Measurements from ENCODE around the gene CALCOCO1. TPM values are rescaled to one million over a fixed set of nuclear protein-coding genes. Genes with fewer than 3 reads are reported as not detected.

Gene CALCOCO1
- total RNA-seq = 100 to 1,000 TPM; 108 to 194 TPM

- under 1% methylated on average over 38 of the region's 38 CpGs for WGBS
These were observed at the start of gene CALCOCO1 for GRCh38 chr12:53727310-53728041. TSS of gene CALCOCO1 (minus strand) at chr12:53727452. CDS start at chr12:53725242, 2,210 bp downstream.

GRCh38 chr12:53776872-53777271 is 49.6 kb upstream of the CALCOCO1 start:
- Histone ChIP-seq H3K4me3 (no peak overlapping the region), H3K9me3 (no peaks in the 10 kb centered on the region), H3K36me3 (no peaks in the 10 kb centered on the region), H3K27me3 (replicated peaks; ENCODE audit: insufficient read depth) (no peaks in the 10 kb centered on the region), H3K4me1 (replicated peaks) (no peaks in the 10 kb centered on the region), H3K27ac (no peak overlapping the region)
- 100% methylated on average over 1 of the region's 1 CpG for WGBS
- TF ChIP-seq CTCF (IDR thresholded peaks at IDR 0.05) (no peak), POLR2AphosphoS5 (IDR thresholded peaks at IDR 0.05) (no peak), POLR2A (IDR thresholded peaks at IDR 0.05) (no peak)
- no peak for DNase-seq (ENCODE audit: low spot score)
- intact Hi-C loops (cut with DNase I) = no loop called here

More at GRCh38 chr12:53727310-53728041, at the start of gene CALCOCO1:
- TF ChIP-seq POLR2A (IDR thresholded peaks at IDR 0.05) (peak; percentile 81), POLR2AphosphoS5 (IDR thresholded peaks at IDR 0.05) (peak; percentile 99), CTCF (IDR thresholded peaks at IDR 0.05) (peak in 1 of 4 experiments; percentile 19)
- Histone ChIP-seq H3K27ac (peak within 1 kb of the TSS; percentile 62 to 72), H3K27me3 (replicated peaks; ENCODE audit: insufficient read depth) (no peaks in the 10 kb centered on the region), H3K36me3 (peaks cover 0 to 1% of the 10 kb centered on the region in 2 donors), H3K4me1 (replicated peaks) (no peaks in the 10 kb centered on the region), H3K9me3 (no peaks in the 10 kb centered on the region), H3K4me3 (peak within 1 kb of the TSS; percentile 53 to 56)
- intact Hi-C loops (cut with DNase I) = no loop called here
- DNase-seq (ENCODE audit: low spot score) = peak; percentile 98

- no peak overlapping the region for H3K27ac ChIP-seq
- WGBS = 31% methylated on average over 6 of the region's 6 CpGs
- no peak overlapping the region for H3K4me3 ChIP-seq
- DNase-seq (ENCODE audit: low spot score) = peak; percentile 24
- no peaks in the 10 kb centered on the region for H3K4me1 ChIP-seq (replicated peaks)
- TF ChIP-seq CTCF (IDR thresholded peaks at IDR 0.05) = no peak
- TF ChIP-seq POLR2A (IDR thresholded peaks at IDR 0.05) = no peak
- TF ChIP-seq POLR2AphosphoS5 (IDR thresholded peaks at IDR 0.05) = peak; percentile 41
- H3K9me3 ChIP-seq = no peaks in the 10 kb centered on the region
- H3K36me3 ChIP-seq = no peaks in the 10 kb centered on the region
- H3K27me3 ChIP-seq (replicated peaks; ENCODE audit: insufficient read depth) = no peaks in the 10 kb centered on the region
- intact Hi-C loops (cut with DNase I) = no loop called here
These were observed 48.4 kb upstream of the CALCOCO1 start for GRCh38 chr12:53775478-53776145.

GRCh38 chr12:53770281-53770680 is 43.0 kb upstream of the CALCOCO1 start:
- H3K4me1 ChIP-seq (replicated peaks) = no peaks in the 10 kb centered on the region
- TF ChIP-seq POLR2A (IDR thresholded peaks at IDR 0.05) (no peak), POLR2AphosphoS5 (IDR thresholded peaks at IDR 0.05) (peak; percentile 4)
- H3K27ac ChIP-seq = no peak overlapping the region
- DNase-seq (ENCODE audit: low spot score) = no peak
- no peak overlapping the region for H3K4me3 ChIP-seq
- intact Hi-C loops (cut with DNase I) = no loop called here
- no peaks in the 10 kb centered on the region for H3K36me3 ChIP-seq
- H3K9me3 ChIP-seq = no peaks in the 10 kb centered on the region
- H3K27me3 ChIP-seq (replicated peaks; ENCODE audit: insufficient read depth) = no peaks in the 10 kb centered on the region

GRCh38 chr12:53768976-53769375 is 41.7 kb upstream of the CALCOCO1 start:
- intact Hi-C loops (cut with DNase I) = no loop called here
- no peak for DNase-seq (ENCODE audit: low spot score)
- Histone ChIP-seq H3K27ac (no peak overlapping the region), H3K4me3 (no peak overlapping the region), H3K36me3 (no peaks in the 10 kb centered on the region), H3K4me1 (replicated peaks) (no peaks in the 10 kb centered on the region), H3K27me3 (replicated peaks; ENCODE audit: insufficient read depth) (no peaks in the 10 kb centered on the region), H3K9me3 (no peaks in the 10 kb centered on the region)
- TF ChIP-seq CTCF (IDR thresholded peaks at IDR 0.05) (no peak), POLR2A (IDR thresholded peaks at IDR 0.05) (no peak), POLR2AphosphoS5 (IDR thresholded peaks at IDR 0.05) (no peak)
- WGBS = 71% methylated on average over 5 of the region's 5 CpGs

Data from prostate gland (tissue), 2 donors.